Fibroblast of lung (primary cell): ENCODE results near the gene TSC22D1. TPM values are rescaled to one million over a fixed set of nuclear protein-coding genes. Genes with fewer than 3 reads are reported as not detected.

ENCODE experiments used
- DNase-seq, 2 donors: peaks; one replicate each; pipeline versions ENCODE4 v3.0.0 to v3.0.0-alpha.2; 2010; ENCODE audit warnings: low read depth in 2 of 2
- H2AFZ ChIP-seq: 2 replicates; pipeline ENCODE4 v1.5.1; 2012; ENCODE audit warnings: low read length, control low read depth, inconsistent platforms
- H3K27ac ChIP-seq: 2 replicates; pipeline ENCODE4 v1.5.1; 2011; ENCODE audit warnings: low read length, control low read depth; ENCODE audit not compliant: insufficient read depth
- H3K27me3 ChIP-seq: 2 replicates; pipeline ENCODE4 v1.5.1; 2011; ENCODE audit warnings: mild to moderate bottlenecking, low read length; ENCODE audit not compliant: control insufficient read depth, insufficient read depth
- H3K36me3 ChIP-seq: 2 replicates; pipeline ENCODE4 v1.5.1; 2011; ENCODE audit warnings: low read length; ENCODE audit not compliant: control insufficient read depth, insufficient read depth
- H3K4me1 ChIP-seq: 2 replicates; pipeline ENCODE4 v1.5.1; 2011; ENCODE audit warnings: low read length; ENCODE audit not compliant: control insufficient read depth, insufficient read depth; ENCODE audit errors: extremely low read depth
- H3K4me2 ChIP-seq: 2 replicates; pipeline ENCODE4 v1.5.1; 2011; ENCODE audit warnings: low read length, control low read depth; ENCODE audit not compliant: insufficient read depth; ENCODE audit errors: extremely low read depth
- H3K4me3 ChIP-seq, 4 experiments: fragments of 200-600 bp in 1 of 4; sonication (generic) in 1 of 4; replicated peaks in 1 of 4; 2 replicates each; pipeline ENCODE4 v1.5.1; 2011 to 2016; ENCODE audit warnings: low read length in 4 of 4, low read depth in 3 of 4, mild to moderate bottlenecking in 3 of 4, control low read depth in 2 of 4, inconsistent platforms in 1 of 4, mixed read lengths in 1 of 4; ENCODE audit not compliant: insufficient read depth in 1 of 4; ENCODE audit errors: control extremely low read depth in 1 of 4
- H3K79me2 ChIP-seq: 2 replicates; pipeline ENCODE4 v1.5.1; 2012; ENCODE audit warnings: mild to moderate bottlenecking, low read length, inconsistent platforms; ENCODE audit not compliant: control insufficient read depth, insufficient read depth
- H3K9ac ChIP-seq: 2 replicates; pipeline ENCODE4 v1.5.1; 2011; ENCODE audit warnings: mild to moderate bottlenecking, low read length, control low read depth; ENCODE audit not compliant: insufficient read depth
- H3K9me3 ChIP-seq: 2 replicates; pipeline ENCODE4 v1.5.1; 2012; ENCODE audit warnings: low read depth, low read length; ENCODE audit not compliant: control insufficient read depth, insufficient read depth
- H4K20me1 ChIP-seq: 2 replicates; pipeline ENCODE4 v1.5.1; 2011; ENCODE audit warnings: low read length; ENCODE audit not compliant: control insufficient read depth, insufficient read depth; ENCODE audit errors: extremely low read depth
- CTCF ChIP-seq, 2 donors: IDR thresholded peaks in 1 of 2; conservative IDR thresholded peaks in 1 of 2; 1 replicate in 1 of 2; 2 replicates in 1 of 2; pipeline ENCODE4 v1.5.1; 2011 to 2012; ENCODE audit warnings: low read length in 2 of 2, control low read depth in 1 of 2, inconsistent platforms in 1 of 2, low read depth in 1 of 2, mild to moderate bottlenecking in 1 of 2
- EZH2 ChIP-seq: IDR thresholded peaks from 2 replicates; pipeline ENCODE4 v1.5.1; 2012; ENCODE audit warnings: low read length, control low read depth, mild to moderate bottlenecking; ENCODE audit errors: missing control alignments
- polyA plus RNA-seq, 2 donors: library from polyadenylated mRNA; depleted of rRNA in 1 of 2; stranded (reverse) in 1 of 2; unstranded in 1 of 2; fragments of >200 nt; gene quantifications; 2 replicates each; pipeline ENCODE4 v1.2.1, GENCODE V29; 2011 to 2012; ENCODE audit warnings: missing spikeins in 1 of 2
- total RNA-seq: library from RNA; depleted of rRNA; stranded (reverse); fragments of >200 nt; gene quantifications from 2 replicates; pipeline ENCODE4 v1.2.1, GENCODE V29; 2014

TSC22D1 gene
- total and polyA plus RNA-seq, 2 donors (not counting 1 experiment from before 2014, with no cell fraction given): 80.4 to 97.6 TPM

DNA sequence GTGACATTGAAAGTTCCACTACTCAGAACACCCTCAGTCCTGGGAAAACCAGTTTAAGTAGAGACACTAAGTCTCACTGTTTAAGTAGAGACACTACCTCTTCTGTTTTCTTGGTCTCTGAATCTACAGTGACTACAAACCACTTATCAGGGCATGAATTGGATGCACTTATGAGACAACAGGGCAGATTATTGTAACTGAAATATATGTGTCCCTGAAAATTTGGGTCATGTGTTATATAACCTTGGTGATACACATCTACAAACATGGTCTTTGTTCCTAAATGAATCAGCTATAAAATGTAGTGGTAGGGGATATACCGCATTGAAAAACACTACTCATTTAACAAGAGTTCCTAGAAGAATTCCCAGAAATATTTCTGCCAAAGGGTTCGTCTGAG is 146.8 kb downstream of the TSC22D1 start:
- Histone ChIP-seq H3K27ac (no peak overlapping the region), H3K9me3 (no peaks in the 10 kb centered on the region), H3K27me3 (no peaks in the 10 kb centered on the region), H3K4me2 (no peak overlapping the region), H3K9ac (no peak overlapping the region), H3K4me1 (no peaks in the 10 kb centered on the region), H3K4me3 (no peak overlapping the region), H3K36me3 (peaks cover 2% of the 10 kb centered on the region), H3K79me2 (no peaks in the 10 kb centered on the region), H4K20me1 (no peaks in the 10 kb centered on the region), H2AFZ (no peak overlapping the region)
- no peak for DNase-seq
- TF ChIP-seq CTCF (conservative IDR thresholded peaks at IDR 0.05 in 1 of 2, IDR thresholded peaks at IDR 0.05 in 1 of 2; ENCODE audit: low read depth in 1 of 2, low read length in 2 of 2) (no peak), EZH2 (no peak)

DNA sequence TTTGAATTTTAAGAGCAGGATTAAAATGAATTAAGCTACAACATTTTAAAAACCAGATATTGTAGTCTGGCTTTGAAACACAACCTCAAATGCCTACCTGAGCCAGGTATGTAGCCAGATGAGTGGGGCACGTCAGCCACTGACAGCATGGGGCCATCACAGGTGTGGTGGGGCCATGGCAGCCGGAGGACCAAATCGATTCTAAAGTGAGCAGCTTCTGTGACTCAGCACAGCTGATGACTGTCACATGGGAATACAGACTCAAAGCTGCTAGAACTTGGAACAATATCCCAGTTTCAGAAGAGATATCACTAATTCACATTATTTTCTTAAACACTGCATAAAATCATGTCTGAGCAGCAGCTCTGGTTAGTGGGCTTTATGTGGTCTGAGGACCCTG is 149.7 kb downstream of the TSC22D1 start:
- TF ChIP-seq EZH2: no peak
- TF ChIP-seq CTCF (conservative IDR thresholded peaks at IDR 0.05 in 1 of 2, IDR thresholded peaks at IDR 0.05 in 1 of 2; ENCODE audit: low read depth in 1 of 2, low read length in 2 of 2): no peak
- no peaks in the 10 kb centered on the region for H3K4me1 ChIP-seq
- no peak overlapping the region for H3K9ac ChIP-seq
- H3K4me3 ChIP-seq: no peak overlapping the region
- H3K36me3 ChIP-seq: no peaks in the 10 kb centered on the region
- H3K9me3 ChIP-seq: no peaks in the 10 kb centered on the region
- H4K20me1 ChIP-seq: no peaks in the 10 kb centered on the region
- peaks cover 3% of the 10 kb centered on the region for H3K27me3 ChIP-seq
- H3K27ac ChIP-seq: no peak overlapping the region
- no peaks in the 10 kb centered on the region for H3K79me2 ChIP-seq
- no peak for DNase-seq
- H2AFZ ChIP-seq: no peak overlapping the region
- H3K4me2 ChIP-seq: no peak overlapping the region

- no peaks in the 10 kb centered on the region for H3K4me1 ChIP-seq
- H3K27ac ChIP-seq: no peak overlapping the region
- H3K79me2 ChIP-seq: no peaks in the 10 kb centered on the region
- H3K9me3 ChIP-seq: no peaks in the 10 kb centered on the region
- H3K36me3 ChIP-seq: no peaks in the 10 kb centered on the region
- no peak overlapping the region for H2AFZ ChIP-seq
- peaks cover 3% of the 10 kb centered on the region for H3K27me3 ChIP-seq
- H3K4me3 ChIP-seq: no peak overlapping the region
- H4K20me1 ChIP-seq: no peaks in the 10 kb centered on the region
- DNase-seq: no peak
- TF ChIP-seq CTCF (conservative IDR thresholded peaks at IDR 0.05 in 1 of 2, IDR thresholded peaks at IDR 0.05 in 1 of 2; ENCODE audit: low read depth in 1 of 2, low read length in 2 of 2) (no peak), EZH2 (no peak)
- no peak overlapping the region for H3K9ac ChIP-seq
- H3K4me2 ChIP-seq: no peak overlapping the region
Measured at GRCh38 chr13:44425815-44426078, 150.4 kb downstream of the TSC22D1 start.
